Activated T-helper 2 cell treated with anti-CD3 and anti-CD28 coated beads, Interferon-gamma antibody, Interleukin-2, Interleukin-4, amounts not matched to agents 10 μg/mL and 5 μg/mL and 100 μg/mL, durations not matched to agents 14 hours and 24 hours and 36 hours (primary cell): ENCODE data around the gene CDHR3. TPM values are rescaled to one million over a fixed set of nuclear protein-coding genes. Genes with fewer than 3 reads are reported as not detected.
"Not testable (repeated sequence)": the region's sequence is repeated elsewhere in the genome, so short reads cannot be mapped to it uniquely, and the experiment has no call there.

Experiments used
- DNase-seq: peaks from one replicate; pipeline ENCODE4 v3.0.0; 2021; ENCODE audit warnings: low spot score
- H3K27ac Mint-ChIP-seq: one replicate; pipeline ENCODE4 v1.8.0; 2021; ENCODE audit warnings: mixed read lengths
- H3K27me3 Mint-ChIP-seq: one replicate; pipeline ENCODE4 v1.8.0; 2021; ENCODE audit warnings: low read depth, mixed read lengths
- H3K36me3 Mint-ChIP-seq: one replicate; pipeline ENCODE4 v1.8.0; 2021; ENCODE audit warnings: low read depth, mixed read lengths
- H3K4me1 Mint-ChIP-seq: one replicate; pipeline ENCODE4 v1.8.0; 2021; ENCODE audit warnings: low read depth, mixed read lengths
- H3K4me3 Mint-ChIP-seq: one replicate; pipeline ENCODE4 v1.8.0; 2021; ENCODE audit warnings: low read depth, mild to moderate bottlenecking, moderate library complexity, mixed read lengths
- H3K9me3 Mint-ChIP-seq: one replicate; pipeline ENCODE4 v1.8.0; 2021; ENCODE audit warnings: mixed read lengths
- intact Hi-C: fragments of 100-400 bp; cut with micrococcal nuclease; formaldehyde crosslinking; loops from one replicate; pipeline ENCODE4 v1.15.1; 2023
- total RNA-seq: library from RNA; stranded (reverse); gene quantifications from 2 replicates; pipeline ENCODE4 v1.2.3, GENCODE V29; 2022

CDHR3 gene
- total RNA-seq, 1 donor from 2014 or later = 0.98 TPM

DNA sequence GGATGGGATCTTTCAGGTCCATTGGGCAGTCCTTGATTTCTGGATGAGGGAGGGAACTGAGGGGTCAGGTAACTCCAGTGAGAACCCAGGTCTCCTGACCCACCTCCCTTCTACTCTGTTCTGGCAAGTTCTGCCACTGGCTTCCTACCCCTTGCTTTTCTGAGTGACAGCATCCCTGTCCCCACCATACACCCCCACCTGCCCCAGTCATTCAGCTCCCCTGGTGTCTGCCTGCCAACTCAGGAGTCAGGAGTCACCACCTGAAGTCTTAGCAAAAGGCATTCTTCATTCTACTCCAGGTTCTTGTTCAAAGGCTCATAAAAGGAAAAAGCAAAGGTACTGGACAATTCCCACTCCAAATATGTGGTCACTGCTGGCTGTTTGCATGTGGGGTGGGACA lies 26.6 kb downstream of the CDHR3 start:
- DNase-seq = no peak
- Mint-ChIP-seq H3K27me3 (peaks cover 49% of the 10 kb centered on the region), H3K9me3 (no peaks in the 10 kb centered on the region), H3K4me1 (no peaks in the 10 kb centered on the region), H3K27ac (no peak overlapping the region), H3K4me3 (no peak overlapping the region), H3K36me3 (no peaks in the 10 kb centered on the region)
- intact Hi-C loops = no loop called here

- Mint-ChIP-seq H3K9me3 (no peaks in the 10 kb centered on the region), H3K4me3 (no peak overlapping the region), H3K27me3 (peaks cover 47% of the 10 kb centered on the region), H3K27ac (no peak overlapping the region), H3K36me3 (no peaks in the 10 kb centered on the region), H3K4me1 (no peaks in the 10 kb centered on the region)
- intact Hi-C loops = no loop called here
- no peak for DNase-seq
Measured at GRCh38 chr7:105990141-105990540, 27.1 kb downstream of the CDHR3 start.

DNA sequence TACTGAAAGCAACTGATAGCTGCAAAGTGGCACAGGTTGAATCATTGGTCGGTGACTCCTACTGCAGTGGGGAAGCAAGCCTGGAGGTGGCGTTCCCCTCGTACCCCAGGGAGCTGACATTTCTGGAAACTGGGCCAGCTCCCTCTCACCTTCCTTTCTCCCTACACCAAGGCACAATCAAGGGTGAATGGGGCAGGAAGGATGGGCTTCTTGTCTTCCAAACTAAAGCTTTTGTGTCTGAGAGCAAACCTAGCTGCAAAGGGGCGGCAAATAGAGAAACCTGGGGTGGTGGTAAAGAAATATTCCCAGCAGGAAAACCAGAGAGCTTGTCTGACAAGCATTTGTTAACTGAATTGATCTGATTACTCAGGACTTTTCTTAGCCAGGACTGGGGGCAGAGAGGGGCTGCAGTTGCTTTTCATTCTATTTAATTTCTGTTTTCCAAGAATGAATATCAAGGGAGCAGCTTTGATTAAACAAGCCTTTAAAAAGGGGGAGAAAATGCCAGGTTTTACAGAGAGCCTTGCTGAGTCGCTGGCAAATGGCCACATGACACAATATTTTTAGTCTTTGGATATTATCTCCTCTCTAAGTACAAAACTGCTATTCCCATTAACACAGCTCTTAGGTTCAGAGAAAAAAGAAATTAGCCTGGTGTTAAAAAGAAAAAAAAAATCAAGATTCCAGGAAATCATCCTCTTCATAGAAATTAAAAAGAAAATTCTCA lies 27.8 kb downstream of the CDHR3 start:
- no peak for DNase-seq
- Mint-ChIP-seq H3K9me3 (no peaks in the 10 kb centered on the region), H3K4me3 (no peak overlapping the region)

DNA sequence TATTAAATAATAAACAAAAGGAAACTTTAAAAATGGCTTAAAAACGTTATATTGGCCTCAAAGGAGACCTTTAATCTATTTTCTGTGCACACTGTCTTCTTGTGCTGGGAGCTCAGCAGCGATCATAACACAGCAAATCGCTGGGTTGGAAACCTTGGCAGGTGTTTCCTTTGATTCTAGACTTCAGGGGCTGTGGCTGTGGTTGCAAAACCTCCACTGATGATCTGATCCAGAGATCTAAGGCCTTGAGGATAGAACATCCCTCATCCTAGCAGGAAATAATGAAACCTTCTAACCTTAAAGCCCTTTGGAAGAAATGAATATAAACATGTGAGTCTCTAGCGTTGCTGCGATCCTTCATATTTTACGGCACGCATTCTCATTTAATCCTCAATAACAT lies 29.8 kb downstream of the CDHR3 start:
- no peaks in the 10 kb centered on the region for H3K4me1 Mint-ChIP-seq
- H3K9me3 Mint-ChIP-seq = no peaks in the 10 kb centered on the region
- no peak overlapping the region for H3K27ac Mint-ChIP-seq
- H3K27me3 Mint-ChIP-seq = peaks cover 34% of the 10 kb centered on the region
- intact Hi-C loops = no loop called here
- DNase-seq = no peak
- no peaks in the 10 kb centered on the region for H3K36me3 Mint-ChIP-seq
- H3K4me3 Mint-ChIP-seq = no peak overlapping the region

More for the DNA sequence above, 27.8 kb downstream of the CDHR3 start:
- intact Hi-C loops = no loop called here
- H3K27ac Mint-ChIP-seq = no peak overlapping the region
- H3K4me1 Mint-ChIP-seq = no peaks in the 10 kb centered on the region
- no peaks in the 10 kb centered on the region for H3K36me3 Mint-ChIP-seq
- peaks cover 43% of the 10 kb centered on the region for H3K27me3 Mint-ChIP-seq

DNA sequence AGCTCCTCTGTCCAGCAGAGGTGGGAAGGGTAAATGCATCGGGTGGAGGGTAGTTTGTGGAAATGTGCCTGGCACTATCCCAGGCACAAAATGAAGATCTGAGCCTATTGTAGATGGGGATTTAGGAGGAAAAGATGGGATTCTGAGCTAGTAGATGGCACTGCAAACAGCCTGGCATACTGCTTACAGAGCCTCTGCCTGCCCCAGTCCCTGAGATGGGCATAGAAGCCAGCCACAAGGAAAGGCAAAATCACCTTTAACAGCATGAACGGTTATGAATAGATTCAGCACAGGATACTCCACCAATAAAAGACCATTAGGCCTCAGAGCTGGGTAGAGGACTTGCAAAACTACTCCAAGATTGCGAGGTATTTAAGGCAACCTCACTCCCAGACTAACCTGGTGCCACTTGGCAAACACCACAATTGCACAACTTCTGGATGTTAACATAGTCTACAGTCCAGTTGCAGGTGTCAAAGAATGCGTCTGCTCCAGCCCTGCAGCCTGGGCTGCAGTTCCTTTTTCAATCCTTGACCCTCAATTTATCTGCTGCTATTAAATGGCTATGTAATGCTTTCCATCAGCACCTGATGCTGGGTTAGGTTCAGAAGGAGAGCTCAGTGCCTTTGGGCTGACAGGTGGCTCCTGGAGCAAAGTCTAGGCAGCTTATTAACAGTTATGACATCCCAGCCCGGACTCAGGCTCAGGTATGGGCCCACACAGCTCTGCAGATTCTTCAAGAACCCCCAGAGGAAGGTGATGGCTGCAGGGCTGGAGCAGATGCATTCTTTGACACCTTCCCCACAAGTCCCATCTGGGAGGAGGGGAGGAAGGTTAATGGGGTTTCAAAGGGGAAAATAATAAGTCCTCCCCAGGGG lies 34.0 kb downstream of the CDHR3 start:
- Mint-ChIP-seq H3K27me3 (peaks cover 18% of the 10 kb centered on the region), H3K27ac (no peak overlapping the region), H3K9me3 (no peaks in the 10 kb centered on the region), H3K36me3 (no peaks in the 10 kb centered on the region), H3K4me1 (no peaks in the 10 kb centered on the region), H3K4me3 (no peak overlapping the region)
- intact Hi-C loops = no loop called here
- DNase-seq = no peak

DNA sequence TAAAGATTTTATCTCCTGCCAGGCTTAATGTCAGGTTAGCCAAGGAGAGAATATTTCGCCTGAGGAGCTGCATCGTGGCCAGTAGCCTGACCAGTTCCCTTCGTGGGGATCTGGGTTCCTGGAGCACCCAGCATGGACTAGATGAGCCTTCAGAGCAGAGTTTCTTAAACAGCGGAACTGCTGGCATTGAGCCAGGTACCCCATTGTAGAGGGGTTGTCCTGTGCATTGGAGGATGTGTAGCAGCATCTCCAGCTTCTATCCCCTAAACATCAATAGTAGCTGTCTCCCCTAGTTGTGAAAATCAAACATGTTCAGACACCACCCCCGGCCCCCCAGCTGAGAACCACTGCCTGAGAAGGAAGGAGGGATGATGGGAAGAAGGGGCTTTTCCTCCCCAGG lies 36.2 kb downstream of the CDHR3 start:
- Mint-ChIP-seq H3K4me1 (no peaks in the 10 kb centered on the region), H3K36me3 (no peaks in the 10 kb centered on the region), H3K27ac (no peak overlapping the region), H3K9me3 (no peaks in the 10 kb centered on the region), H3K27me3 (peaks cover 13% of the 10 kb centered on the region), H3K4me3 (no peak overlapping the region)
- no peak for DNase-seq
- intact Hi-C loops = no loop called here

GRCh38 chr7:106001196-106001595 lies 38.1 kb downstream of the CDHR3 start:
- H3K27me3 Mint-ChIP-seq = peaks cover 16% of the 10 kb centered on the region
- no peaks in the 10 kb centered on the region for H3K4me1 Mint-ChIP-seq
- H3K4me3 Mint-ChIP-seq = no peak overlapping the region
- H3K9me3 Mint-ChIP-seq = peaks cover 6% of the 10 kb centered on the region
- H3K36me3 Mint-ChIP-seq = no peaks in the 10 kb centered on the region
- H3K27ac Mint-ChIP-seq = no peak overlapping the region
- DNase-seq = no peak
- intact Hi-C loops = no loop called here

DNA sequence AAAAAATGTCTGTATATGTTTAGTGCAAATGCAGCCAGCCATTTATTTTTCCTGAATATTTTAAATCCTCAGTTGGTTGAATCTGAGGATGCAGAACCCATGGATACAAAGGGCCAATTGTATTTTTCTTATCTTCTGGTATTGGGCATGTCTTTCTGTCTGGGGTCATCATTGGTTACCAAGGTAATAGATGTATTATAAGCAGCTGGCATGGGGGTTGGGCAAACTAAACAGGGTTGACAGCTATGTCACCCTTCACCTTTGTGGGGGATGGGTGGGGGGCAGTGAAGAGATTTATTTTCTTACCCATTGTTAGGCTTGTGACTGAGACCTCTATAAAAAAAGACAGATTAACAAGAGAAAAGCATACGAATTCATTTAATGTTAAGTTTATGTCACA lies 38.8 kb downstream of the CDHR3 start:
- Mint-ChIP-seq H3K36me3 (no peaks in the 10 kb centered on the region), H3K4me3 (no peak overlapping the region), H3K27ac (no peak overlapping the region), H3K4me1 (no peaks in the 10 kb centered on the region), H3K27me3 (peaks cover 13% of the 10 kb centered on the region), H3K9me3 (peaks cover 8% of the 10 kb centered on the region)
- no peak for DNase-seq
- intact Hi-C loops = no loop called here

GRCh38 chr7:106003525-106004064 lies 40.5 kb downstream of the CDHR3 start:
- no peak overlapping the region for H3K4me3 Mint-ChIP-seq
- intact Hi-C loops = no loop called here
- H3K27ac Mint-ChIP-seq = no peak overlapping the region
- peaks cover 13% of the 10 kb centered on the region for H3K27me3 Mint-ChIP-seq
- peaks cover 4% of the 10 kb centered on the region for H3K36me3 Mint-ChIP-seq
- DNase-seq = no peak
- H3K4me1 Mint-ChIP-seq = peaks cover 3% of the 10 kb centered on the region
- peaks cover 23% of the 10 kb centered on the region for H3K9me3 Mint-ChIP-seq

DNA sequence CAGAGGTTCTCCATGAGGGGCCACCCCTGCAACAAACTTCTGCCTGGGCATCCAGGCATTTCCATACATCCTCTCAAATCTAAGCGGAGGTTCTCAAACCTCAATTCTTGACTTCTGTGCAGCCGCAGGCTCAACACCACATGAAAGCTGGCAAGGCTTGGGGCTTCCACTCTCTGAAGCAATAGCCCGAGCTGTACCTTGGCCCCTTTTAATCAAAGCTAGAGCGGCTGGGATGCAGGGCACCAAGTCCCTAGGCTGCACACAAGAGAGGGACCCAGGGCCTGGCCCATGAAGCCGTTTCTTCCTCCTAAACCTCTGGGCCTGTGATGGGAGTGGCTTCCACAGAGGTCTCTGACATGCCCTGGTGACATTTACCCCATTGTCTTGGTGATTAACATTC lies 43.8 kb downstream of the CDHR3 start:
- DNase-seq = no peak
- peaks cover 4% of the 10 kb centered on the region for H3K36me3 Mint-ChIP-seq
- peaks cover 19% of the 10 kb centered on the region for H3K27me3 Mint-ChIP-seq
- peaks cover 25% of the 10 kb centered on the region for H3K9me3 Mint-ChIP-seq
- H3K27ac Mint-ChIP-seq = no peak overlapping the region
- no peak overlapping the region for H3K4me3 Mint-ChIP-seq
- intact Hi-C loops = loop anchor here (5.0 kb wide), 1 partner anchor 35 kb away; no protein-coding TSS in a partner anchor
- H3K4me1 Mint-ChIP-seq = peaks cover 9% of the 10 kb centered on the region

GRCh38 chr7:106007796-106008195 lies 44.7 kb downstream of the CDHR3 start:
- intact Hi-C loops = loop anchor here (2.0 to 5.0 kb wide), 2 partner anchors 35 to 351 kb away; no protein-coding TSS in a partner anchor
- not testable (repeated sequence) for H3K27ac Mint-ChIP-seq, H3K36me3 Mint-ChIP-seq, H3K4me3 Mint-ChIP-seq, DNase-seq
- peaks cover 27% of the 10 kb centered on the region for H3K27me3 Mint-ChIP-seq
- H3K4me1 Mint-ChIP-seq = peaks cover 13% of the 10 kb centered on the region
- H3K9me3 Mint-ChIP-seq = peaks cover 25% of the 10 kb centered on the region

DNA sequence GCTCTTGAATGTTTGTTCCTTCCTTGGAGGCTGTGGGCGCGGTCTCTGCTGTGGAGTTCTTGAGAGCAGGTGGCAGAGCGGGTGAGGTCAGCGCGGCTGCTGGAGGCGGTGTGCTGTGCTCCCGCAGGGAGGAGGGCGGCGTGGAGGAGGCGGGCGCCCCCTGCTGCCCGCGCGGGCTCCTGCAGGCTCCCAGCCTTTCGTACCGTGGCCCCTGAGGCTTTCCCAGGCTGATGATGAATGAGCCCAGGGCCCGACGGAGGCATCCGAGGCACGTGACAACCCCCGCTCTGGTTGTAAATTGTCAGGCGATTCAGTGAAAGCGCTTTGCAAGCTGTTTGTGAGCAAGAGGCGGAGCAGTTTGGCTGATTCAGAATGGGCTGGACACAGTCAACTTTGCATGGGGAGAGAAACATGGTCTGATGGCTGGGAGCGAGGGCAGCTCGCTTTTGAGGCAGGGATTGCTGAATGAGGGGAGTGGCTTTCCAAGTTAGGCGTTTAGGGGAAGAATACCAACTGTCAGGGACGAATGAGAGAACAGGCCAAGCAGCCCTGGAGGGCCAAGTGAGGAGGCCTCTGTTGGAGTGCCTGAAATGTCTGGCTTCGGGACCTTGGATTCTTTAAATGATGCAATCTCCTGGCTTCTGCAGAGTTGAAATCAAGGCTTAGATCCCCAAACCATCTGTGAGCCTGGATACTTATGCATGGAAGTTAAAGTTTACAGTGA lies 46.6 kb downstream of the CDHR3 start:
- Mint-ChIP-seq H3K4me1 (peaks cover 15% of the 10 kb centered on the region), H3K36me3 (peaks cover 4% of the 10 kb centered on the region), H3K4me3 (no peak overlapping the region), H3K9me3 (peaks cover 25% of the 10 kb centered on the region), H3K27ac (no peak overlapping the region), H3K27me3 (peaks cover 31% of the 10 kb centered on the region)
- peak; percentile 75 for DNase-seq
- intact Hi-C loops = loop anchor here (1.0 to 5.0 kb wide), 4 partner anchors 13 to 353 kb away; no protein-coding TSS in a partner anchor
